Parathyroid adenoma (tissue), 2 donors: ENCODE data around the gene DDX23.

Source experiments
- H2AFZ ChIP-seq: fragments of 300-600 bp; sonication (generic); one replicate; pipeline ENCODE4 v1.7.0; 2017; ENCODE audit warnings: antibody characterized with exemption, mild to moderate bottlenecking
- H3K27ac ChIP-seq: fragments of 300-600 bp; sonication (generic); one replicate; pipeline ENCODE4 v1.7.0; 2017
- H3K27me3 ChIP-seq: fragments of 300-600 bp; sonication (generic); one replicate; pipeline ENCODE4 v1.7.0; 2017; ENCODE audit warnings: low read length; ENCODE audit not compliant: control insufficient read depth, insufficient read depth
- H3K36me3 ChIP-seq: fragments of 300-600 bp; sonication (generic); one replicate; pipeline ENCODE4 v1.7.0; 2017; ENCODE audit warnings: low read length; ENCODE audit not compliant: control insufficient read depth, insufficient read depth
- H3K4me1 ChIP-seq: fragments of 300-600 bp; sonication (generic); one replicate; pipeline ENCODE4 v1.7.0; 2017; ENCODE audit warnings: control low read depth
- H3K4me2 ChIP-seq: fragments of 300-600 bp; sonication (generic); one replicate; pipeline ENCODE4 v1.7.0; 2017; ENCODE audit warnings: low read length
- H3K4me3 ChIP-seq: fragments of 300-600 bp; sonication (generic); one replicate; pipeline ENCODE4 v1.7.0; 2017; ENCODE audit warnings: low read depth, low read length
- H3K79me2 ChIP-seq: fragments of 300-600 bp; sonication (generic); one replicate; pipeline ENCODE4 v1.7.0; 2017; ENCODE audit warnings: control low read depth
- H3K9ac ChIP-seq: fragments of 300-600 bp; sonication (generic); one replicate; pipeline ENCODE4 v1.7.0; 2017; ENCODE audit warnings: mild to moderate bottlenecking
- H3K9me3 ChIP-seq: fragments of 300-600 bp; sonication (generic); one replicate; pipeline ENCODE4 v1.7.0; 2017; ENCODE audit warnings: low read length; ENCODE audit not compliant: control insufficient read depth
- CTCF ChIP-seq: fragments of 300-600 bp; sonication (generic); IDR thresholded peaks from one replicate; pipeline ENCODE4 v1.7.0; 2017; ENCODE audit warnings: antibody characterized with exemption, mild to moderate bottlenecking
- donor health status: primary hyperparathyroidism.

DDX23 gene

GRCh38 chr12:48781750-48782456, 70.1 kb downstream of the DDX23 start:
- Histone ChIP-seq H3K27me3 (no peaks in the 10 kb centered on the region), H2AFZ (no peak overlapping the region), H3K79me2 (no peaks in the 10 kb centered on the region), H3K4me1 (no peaks in the 10 kb centered on the region), H3K27ac (no peak overlapping the region), H3K9ac (no peak overlapping the region), H3K4me2 (no peak overlapping the region), H3K9me3 (no peaks in the 10 kb centered on the region), H3K36me3 (no peaks in the 10 kb centered on the region), H3K4me3 (no peak overlapping the region)
- no peak for TF ChIP-seq CTCF

DNA sequence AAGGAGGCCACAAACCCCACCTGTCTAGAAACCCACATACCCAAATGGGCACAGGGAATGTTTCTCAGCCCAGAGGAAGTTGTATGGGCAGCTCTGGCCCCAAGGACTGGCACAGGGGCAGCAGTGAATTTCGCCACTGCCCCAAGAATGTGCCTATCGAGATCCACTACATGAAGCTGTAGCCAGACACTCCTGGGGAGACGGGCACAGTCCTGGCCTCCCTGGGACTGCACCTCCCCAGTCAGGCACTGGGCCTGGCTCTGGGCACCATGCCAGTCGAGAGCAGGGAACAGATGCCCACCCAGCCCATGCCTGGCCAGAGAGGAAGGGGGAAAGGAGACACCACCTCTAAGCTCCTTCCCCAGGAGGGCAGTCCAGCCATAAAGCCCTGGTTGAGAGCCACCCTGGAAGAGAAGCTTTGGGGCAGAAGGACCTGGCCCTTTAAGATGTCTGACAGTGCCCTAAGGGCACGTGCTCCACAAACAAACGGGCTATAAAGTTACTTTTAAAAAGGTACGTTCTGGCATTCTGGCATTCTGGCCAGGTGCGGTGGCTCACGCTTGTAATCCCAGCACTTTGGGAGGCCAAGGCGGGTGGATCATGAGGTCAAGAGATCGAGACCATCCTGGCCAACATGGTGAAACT, 71.5 kb downstream of the DDX23 start:
- Histone ChIP-seq H3K27ac (peak overlapping the region; percentile 35), H3K79me2 (no peaks in the 10 kb centered on the region), H3K4me3 (no peak overlapping the region), H3K4me1 (no peaks in the 10 kb centered on the region), H3K9me3 (no peaks in the 10 kb centered on the region), H2AFZ (no peak overlapping the region), H3K36me3 (no peaks in the 10 kb centered on the region), H3K27me3 (no peaks in the 10 kb centered on the region), H3K4me2 (no peak overlapping the region), H3K9ac (no peak overlapping the region)
- TF ChIP-seq CTCF: no peak

GRCh38 chr12:48779869-48780268, 72.1 kb downstream of the DDX23 start:
- no peak for TF ChIP-seq CTCF
- Histone ChIP-seq H3K9ac (no peak overlapping the region), H3K27me3 (no peaks in the 10 kb centered on the region), H3K27ac (peak overlapping the region; percentile 35), H2AFZ (no peak overlapping the region), H3K9me3 (no peaks in the 10 kb centered on the region), H3K36me3 (no peaks in the 10 kb centered on the region), H3K79me2 (no peaks in the 10 kb centered on the region), H3K4me1 (no peaks in the 10 kb centered on the region), H3K4me2 (no peak overlapping the region), H3K4me3 (no peak overlapping the region)
